ENCODE measurements around the gene YIPF3.
"Not testable (repeated sequence)": the region's sequence is repeated elsewhere in the genome, so short reads cannot be mapped to it uniquely, and the experiment has no call there.

The YIPF3 gene

DNA sequence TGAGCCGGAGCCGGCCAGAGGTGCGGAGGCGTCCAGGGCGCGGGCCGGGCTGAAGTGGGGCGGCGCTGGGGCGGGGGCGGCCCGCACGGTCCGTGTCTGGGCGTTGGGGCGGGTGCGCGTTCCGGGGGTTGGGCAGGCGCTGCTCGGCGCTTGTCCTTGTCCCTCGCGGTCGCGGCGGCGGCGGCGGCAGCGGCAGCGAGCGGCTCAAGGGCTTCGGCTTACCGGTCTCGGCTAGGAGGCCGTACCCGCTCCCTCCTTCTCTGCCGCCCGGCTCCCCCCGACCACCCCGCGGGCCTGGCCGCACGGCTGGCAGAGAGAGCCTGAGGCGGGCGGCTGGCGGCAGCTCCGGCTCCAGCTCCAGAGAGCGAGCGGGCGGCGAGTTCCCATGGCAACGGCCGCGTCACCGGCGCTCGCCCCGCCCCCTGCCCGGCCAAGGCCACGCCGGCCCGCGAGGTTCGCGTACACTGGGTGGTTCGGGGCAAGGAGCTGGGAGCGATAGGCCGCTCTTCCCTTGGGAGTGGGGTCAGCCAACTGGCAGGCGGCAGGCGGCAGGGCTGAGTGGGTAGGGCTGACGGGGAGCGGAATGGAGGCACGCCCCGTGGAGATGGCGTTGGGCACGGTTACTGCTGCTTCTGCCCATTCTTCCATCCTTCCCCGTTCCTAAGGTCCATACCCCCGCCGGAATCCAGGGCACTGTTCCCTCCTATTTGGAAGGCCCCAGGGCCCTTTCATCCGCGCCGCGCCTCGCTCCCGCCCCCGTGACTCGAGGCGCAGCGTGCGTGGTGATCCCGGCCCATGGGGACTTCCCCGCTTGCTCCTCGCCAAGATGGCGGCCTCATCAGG is 6.5 kb downstream of the YIPF3 start, which contains the start of gene LRRC73:
Gene LRRC73 (minus strand): TSS at position 363 of the 843 bp plus-strand sequence. CDS start 561 bp downstream, outside the sequence.
- DNase-seq = peak in 56 of 58 donors; percentile 18 to 92 (median 75)

DNA sequence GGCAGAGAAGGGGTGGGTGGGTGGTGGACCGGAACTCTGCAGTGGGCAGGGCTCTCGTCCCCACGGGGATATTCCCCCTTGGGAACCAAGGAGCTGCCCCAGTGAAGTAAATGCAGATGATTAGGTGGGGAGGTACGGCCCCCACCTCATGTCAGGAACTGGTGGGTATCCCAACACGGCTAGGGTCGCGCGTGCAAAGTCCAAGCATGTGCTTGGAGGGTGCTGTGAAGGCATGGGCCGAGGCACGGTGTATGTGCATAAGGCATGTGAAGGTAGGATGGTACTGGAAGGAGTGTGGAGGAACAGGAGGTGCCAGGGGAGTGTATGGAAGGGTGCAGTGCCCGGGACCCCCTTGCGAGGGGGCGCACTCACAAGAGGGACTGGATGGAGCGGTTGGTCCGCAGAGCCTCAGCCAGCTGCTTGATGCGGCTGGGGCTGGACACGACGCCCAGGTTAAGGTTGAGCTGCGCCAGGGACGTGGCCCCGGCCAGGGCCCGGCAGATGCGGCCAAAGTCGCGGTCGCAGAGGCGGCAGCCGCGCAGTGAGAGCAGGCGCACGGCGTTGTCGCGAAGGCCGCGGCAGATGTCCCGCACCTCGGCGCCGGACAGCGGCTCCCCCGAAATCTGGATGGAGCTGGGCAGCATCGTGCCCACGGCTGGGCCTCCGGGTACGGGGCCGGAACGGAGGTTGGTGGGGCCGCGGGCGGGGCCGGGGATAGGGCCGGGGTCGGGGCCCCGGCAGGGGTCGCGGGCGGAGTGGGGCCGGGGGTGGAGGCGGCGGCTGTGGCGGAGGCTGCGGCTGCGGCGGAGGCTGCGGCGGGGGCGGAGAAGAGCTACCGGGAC is 7.4 kb downstream of the YIPF3 start:
- DNase-seq = no peak

DNA sequence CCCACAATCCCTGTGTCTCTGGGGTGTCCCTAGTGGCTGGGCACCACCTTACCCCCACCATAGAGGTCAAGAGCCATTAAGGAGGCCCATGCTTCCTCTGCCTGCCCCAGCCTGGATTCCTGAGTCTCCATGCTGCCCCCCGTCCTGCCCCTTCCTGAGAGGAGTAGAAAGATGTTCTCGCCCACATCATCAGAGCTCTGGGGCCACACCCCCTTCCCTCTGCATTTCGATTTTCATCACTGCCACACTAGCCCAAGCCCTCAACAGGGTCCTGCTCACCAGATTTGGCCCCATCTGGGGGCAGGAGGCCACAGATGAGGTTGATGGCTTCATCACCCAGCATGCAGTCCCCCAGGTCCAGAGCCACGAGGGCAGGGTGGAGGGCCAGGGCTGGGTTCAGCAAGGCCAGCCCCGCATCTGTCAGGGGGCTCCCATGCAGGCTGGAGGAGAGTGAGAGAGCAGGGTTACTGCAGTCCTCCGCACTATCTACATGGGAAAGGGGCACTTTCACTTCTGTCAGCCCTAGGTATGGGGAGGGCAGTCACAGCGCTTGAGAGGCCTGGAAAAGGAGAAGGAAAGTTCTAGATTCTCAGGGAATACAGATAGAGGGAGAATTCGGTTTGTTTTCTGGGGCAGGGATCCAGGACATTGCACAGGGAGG is 8.1 kb downstream of the YIPF3 start:
- peak in 1 of 58 donors; percentile 11 for DNase-seq

DNA sequence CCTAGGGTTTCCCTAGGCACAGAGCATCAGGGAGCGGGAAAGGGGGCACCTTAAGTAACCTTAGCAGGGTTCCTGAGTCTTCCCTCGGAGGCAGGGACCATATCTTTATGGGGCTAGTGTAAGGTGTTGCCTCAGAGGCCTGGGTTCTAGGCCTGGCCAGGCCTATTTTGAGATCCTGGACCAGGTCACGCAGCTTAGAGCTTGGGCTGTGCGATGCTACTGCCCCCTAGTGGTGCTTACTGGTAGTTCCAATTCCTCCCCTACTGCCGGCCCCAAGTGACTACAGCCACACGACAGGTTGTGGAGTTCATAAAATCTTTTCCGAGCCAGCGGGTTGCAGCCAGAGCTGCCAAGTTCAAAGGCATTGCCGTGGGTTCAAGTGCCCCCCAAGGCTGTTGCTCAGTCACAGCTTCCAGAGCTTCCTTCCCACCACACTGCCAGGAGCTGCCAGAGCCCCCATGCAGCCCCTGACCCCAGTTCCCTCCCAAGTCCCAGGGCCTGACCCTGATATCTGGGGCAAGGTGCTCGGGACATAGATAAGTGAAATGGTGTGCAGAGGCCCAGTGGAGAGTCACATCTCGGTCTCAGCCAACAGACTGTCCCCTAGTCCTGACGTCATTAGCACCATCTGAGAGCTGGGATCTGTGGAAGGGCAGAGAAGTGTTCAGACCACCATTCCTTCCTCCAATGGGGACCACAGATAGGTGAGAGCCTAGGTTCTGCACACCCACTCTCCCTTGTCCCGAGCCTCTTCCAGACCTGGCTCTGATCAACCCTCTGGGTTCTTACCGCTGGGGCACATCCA is 9.9 kb downstream of the YIPF3 start:
- peak in 53 of 58 donors; percentile 22 to 83 (median 61) for DNase-seq

DNA sequence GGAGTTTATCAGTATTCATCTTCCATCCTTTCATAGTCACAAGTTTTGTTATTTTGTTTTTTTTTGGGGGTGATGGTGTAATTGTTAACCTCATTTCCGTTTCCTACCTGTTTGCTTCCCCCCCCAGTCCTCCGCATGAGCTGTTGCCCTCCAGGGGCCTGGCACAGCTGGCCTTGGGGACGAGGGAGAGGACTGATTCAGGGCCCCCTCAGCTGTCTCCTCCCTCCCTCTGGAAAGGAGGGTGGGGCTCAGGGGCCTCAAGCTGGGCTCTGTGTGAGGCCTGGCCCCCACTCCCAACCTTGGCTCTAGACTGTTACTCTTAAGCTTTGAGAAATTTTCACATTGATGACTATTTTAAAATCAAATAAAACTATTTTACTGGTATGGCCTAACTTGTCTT is 10.6 kb downstream of the YIPF3 start:
- DNase-seq = no peak

DNA sequence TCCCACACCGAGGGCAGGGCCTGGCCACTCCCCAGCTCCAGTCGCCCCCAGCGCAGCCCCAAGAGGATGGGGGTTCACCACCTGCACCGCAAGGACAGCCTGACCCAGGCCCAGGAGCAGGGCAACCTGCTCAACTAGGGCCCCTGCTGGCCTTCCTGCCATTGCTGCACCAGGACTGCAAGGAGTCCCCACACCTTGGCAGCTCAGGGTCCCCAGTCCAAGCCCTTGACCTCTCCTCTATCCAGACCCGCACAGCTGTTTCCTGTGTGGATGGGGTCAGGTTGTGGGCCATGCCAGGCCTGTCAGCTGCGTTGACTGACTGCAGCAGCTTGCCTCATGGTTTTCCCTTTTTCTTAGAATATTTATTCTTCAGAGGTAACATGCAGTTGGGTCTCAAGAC is 11.0 kb downstream of the YIPF3 start:
- DNase-seq = no peak

DNA sequence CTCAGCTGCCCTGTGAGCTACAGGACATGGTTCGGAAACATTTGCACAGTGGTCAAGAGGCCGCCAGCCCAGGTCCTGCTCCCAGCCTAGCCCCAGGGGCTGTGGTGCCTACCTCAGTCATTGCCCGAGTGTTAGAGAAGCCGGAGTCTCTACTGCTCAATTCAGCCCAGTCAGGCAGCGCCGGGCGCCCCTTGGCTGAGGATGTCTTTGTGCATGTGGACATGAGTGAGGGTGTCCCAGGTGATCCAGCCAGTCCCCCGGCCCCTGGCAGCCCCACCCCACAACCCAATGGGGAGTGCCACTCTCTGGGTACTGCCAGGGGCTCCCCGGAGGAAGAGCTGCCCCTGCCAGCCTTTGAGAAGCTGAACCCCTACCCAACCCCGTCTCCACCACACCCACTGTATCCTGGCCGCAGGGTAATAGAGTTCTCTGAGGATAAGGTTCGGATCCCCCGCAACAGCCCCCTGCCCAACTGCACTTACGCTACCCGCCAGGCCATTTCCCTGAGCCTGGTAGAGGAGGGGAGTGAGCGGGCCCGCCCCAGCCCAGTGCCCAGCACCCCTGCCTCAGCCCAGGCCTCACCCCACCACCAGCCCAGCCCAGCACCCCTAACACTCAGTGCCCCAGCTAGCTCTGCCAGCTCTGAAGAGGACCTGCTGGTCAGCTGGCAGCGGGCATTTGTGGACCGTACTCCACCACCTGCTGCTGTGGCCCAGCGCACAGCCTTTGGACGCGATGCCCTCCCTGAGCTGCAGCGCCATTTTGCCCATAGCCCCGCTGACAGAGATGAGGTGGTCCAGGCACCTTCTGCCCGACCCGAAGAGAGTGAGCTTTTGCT is 11.8 kb downstream of the YIPF3 start:
- DNase-seq = no peak

DNA sequence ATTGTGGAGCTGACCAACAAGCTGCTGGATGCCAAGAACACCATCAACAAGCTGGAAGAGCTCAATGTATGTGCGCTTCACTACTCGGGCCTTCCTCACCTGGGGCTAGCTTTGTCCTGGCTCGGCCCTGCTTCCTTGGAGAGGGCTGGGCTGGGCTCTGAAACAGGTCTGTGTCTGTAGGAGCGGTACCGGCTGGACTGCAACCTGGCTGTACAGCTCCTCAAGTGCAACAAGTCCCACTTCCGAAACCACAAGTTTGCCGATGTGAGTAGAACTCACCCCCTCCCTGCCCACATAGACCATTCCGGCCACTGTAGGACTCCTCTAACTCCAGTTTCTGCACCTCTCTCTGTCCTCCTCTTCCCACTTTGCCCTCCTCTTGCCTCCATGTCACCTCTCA is 13.3 kb downstream of the YIPF3 start:
- no peak for DNase-seq

DNA sequence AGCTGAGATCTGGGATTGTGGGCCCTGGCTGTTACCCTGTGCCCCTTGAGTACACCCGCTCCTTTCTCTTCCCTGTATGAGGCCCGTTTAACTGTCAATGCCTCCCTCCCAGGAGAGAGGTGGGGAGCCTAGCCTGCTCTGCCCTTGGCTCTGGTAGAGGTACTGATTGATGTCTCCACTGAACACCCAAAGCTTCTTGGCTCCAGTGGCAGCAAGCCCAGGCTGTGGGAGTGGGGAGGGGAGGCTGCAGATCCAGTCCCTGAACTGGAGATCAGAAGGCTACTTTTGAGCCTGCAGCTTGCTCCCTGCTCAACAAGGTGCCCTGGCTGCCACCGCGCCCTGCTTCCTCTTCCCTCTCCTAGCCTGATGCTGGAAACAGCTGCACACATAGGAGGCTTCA is 14.1 kb downstream of the YIPF3 start:
- peak in 1 of 58 donors; percentile 22 for DNase-seq

DNA sequence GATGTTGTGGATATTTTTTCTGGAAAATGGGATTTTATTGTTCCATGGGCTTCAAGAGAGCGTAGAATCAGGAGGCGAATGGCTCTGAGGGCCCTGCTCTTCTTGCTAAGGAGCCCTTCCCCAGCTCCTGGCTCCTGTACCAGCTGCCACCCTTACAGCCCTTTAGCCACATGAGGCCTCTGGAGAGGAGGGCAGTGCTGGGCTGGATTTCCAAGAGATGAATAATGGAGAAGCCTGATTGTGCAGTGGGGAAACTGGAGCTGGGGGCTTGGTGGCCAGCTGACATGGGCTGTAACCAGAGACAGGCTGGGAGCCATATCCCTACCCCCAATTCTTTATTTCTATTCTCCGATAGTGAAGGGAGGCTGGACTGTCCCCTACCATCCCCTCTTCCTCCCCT is 15.8 kb downstream of the YIPF3 start:
- no peak for DNase-seq

DNA sequence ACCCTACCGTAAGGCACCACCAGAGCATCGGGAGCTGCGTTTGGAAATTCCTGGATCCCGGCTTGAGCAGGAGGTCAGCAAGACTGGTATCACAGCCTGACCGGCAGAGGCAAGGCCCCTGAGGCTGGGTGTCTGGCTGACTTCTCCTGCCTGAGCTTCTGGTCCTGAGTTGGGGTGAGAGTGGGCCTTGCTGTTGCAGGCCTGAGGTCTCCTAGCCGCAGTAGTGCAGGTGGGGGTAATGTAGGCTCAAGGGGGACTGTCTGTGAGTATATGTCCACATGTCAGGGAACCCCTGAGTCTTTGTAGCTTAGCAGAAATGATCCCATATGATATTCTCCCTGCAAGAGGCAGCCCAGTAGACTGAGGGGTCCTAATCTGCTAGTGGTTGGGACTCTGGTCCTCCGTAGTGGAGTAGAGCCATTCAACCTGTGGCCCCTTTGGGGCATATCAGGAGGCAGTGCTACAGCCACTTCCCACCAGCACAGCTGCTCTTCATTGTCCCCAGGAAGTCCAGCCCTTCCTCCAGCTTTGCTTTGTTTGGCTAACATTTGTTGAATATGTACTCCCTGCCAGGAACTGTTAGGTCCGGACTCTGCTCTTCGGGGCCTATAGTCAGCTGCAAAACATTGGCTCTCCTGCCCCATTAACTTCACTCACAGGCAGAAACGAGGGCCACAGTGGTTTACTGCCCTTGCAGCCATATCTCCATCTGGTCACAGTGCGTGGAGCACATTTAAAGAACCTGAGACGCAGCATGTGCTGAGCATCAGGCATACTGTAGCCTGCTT is 17.5 kb downstream of the YIPF3 start:
- DNase-seq = no peak

DNA sequence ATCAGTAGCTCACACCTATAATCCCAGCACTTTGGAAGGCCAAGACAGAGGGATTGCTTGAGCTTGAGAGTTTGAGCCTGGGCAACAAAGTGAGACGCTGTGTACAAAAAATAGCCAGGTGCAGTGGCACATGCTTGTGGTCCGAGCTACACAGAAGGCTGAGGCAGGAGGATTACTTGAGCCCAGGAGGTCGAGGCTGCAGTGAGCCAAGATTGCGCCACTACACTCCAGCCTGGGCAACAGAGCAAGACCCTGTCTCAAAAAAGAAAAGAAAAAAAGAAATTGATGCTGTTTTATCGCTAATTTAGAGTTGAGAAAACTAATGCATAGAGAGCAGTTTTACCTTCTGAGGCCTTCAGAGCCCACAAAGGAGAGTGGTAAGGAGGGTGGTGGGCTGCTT is 18.4 kb downstream of the YIPF3 start:
- not testable (repeated sequence) for DNase-seq

DNA sequence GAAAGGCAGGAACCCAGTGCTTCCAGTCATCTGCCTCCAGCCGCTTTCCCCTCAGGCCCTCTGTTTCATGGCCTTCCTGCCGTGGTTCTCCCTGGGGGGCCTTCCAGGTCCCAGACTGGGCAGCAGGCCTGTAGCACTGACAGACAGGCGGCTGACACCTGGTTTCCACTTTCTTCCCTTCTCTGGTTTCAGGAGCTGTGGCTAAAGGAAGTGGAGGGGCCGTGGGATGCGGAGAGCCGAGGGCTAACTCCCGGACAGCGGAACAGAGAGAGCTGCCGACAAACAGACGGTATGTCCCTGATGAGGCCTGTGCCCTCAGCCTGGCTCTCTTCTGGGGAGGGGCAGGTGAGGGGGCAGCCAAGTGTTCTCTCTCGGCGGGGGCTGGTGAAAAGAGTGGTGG is 19.0 kb downstream of the YIPF3 start:
- DNase-seq = no peak

DNA sequence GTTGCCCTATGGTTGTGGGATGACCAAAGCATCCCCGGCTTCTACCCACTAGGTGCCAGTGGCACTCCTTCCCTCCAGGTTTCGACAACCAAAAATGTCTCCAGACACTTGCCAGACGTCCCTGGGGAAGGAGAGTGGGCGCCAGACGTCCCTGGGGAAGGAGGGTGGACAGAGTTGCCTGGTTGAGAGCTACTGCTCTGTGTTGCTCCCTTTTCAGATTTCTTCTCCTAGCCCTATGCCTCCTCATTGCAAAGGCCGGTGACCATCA is 19.7 kb downstream of the YIPF3 start:
- no peak for DNase-seq

DNA sequence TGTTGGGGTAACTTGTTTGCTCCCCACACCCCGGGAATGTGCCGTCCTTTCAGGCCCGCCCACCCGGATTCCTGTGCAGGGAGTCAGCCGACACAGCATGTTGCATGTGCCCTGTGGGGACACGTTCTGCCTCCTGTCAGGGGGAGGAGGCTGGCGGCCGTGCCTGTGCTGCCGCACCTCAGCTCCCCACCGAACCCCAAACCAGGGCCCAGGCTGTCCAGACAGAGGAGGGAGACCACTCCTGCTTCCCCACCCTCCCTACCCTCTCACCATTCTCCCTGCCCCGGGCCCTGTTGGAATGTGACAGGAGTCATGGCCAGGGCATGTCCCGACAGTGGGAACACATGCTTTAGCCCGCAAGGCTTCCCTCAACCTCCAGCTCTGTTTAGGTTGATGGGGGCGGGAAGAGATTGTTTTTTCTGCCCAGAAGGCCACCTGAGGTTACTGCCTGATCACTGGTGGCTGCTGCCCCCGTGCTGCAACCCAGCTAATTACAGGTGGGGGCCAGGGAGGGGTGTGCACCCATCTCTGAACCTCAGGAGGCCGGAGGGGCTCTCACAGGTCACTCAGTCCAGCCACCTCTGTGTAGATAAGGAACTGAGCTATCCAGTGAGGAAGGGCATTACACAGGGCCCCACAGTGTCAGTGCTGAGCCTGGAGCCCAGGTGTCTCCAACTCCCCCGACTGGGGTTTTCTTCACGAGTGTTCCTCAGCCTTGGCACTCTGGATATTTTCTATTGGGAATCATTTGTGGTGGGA is 20.2 kb downstream of the YIPF3 start:
- DNase-seq = peak in 14 of 58 donors; percentile 12 to 48 (median 31)

DNA sequence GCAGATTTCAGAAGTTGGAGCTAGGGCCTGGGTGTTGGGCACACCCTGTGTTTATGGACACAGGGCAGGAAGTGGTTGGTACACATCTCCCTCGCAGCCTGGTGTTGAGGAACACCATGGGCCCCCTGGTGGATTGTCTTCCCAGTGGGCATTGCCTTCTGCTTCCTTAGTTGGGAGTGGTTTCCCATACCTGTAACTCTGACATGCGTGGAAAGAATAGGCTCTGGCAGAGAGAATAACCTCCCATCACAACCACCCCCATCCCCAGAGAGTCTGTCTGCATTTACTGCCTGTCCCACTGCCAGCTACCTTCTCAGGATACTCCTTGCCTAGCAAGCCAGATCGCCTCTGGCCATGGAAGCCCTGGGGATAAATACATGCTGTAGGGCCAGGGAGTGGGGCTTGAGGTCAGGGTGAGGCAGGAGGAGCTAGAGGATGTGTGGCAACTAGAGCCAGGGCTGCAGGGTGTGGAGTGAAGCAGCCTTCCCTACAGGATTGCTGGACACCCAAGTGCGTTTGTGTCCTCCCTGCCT is 21.3 kb downstream of the YIPF3 start:
- no peak for DNase-seq

DNA sequence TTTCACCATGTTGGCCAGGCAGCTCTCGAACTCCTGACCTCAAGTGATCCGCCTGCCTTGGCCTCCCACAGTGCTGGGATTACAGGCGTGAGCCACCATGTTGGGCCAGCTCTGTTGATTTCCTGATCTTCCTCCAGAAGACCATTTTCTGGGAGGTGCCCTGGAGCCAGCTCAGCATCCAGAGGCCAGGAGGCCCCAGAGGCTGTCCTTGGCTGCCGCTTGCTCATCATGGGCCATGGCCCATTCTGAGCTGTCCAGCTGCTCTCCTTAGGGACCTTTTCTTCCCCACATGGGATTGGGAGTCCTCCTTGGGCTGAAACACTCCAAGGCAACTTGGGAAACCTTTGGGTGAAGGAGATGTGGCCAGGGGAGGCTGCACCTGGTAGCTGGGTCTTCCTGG is 22.0 kb downstream of the YIPF3 start:
- DNase-seq = no peak

DNA sequence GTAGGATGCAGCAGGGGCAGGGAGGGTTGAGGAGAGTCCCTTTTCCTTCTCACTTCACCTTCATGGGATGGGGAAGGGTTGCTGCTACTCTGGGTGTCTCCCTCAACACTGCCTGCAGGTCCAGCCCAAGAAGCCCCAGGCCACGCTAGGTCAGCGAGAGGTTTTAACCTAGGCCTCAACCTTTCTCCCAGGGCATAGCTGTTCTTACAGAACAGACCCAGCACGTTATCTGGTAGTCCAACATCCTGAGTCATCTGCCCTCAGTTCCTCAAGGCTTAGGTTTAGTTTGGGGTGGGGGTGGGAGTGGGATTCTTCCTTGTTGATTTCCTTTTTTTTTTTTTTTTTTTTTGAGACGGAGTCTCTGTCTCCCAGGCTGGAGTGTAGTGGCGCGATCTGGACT is 22.4 kb downstream of the YIPF3 start:
- no peak for DNase-seq

Data from anterior cingulate cortex (tissue), 58 donors.